HG02571 (cell line): Measurements from ENCODE around the gene OTUD7B.

Experiments
- ATAC-seq: cut with Tn5 transposase; IDR thresholded peaks from one replicate; pipeline ENCODE4 v1.9.1; 2021; ENCODE audit warnings: mild to moderate bottlenecking, moderate library complexity; ENCODE audit not compliant: unreplicated experiment

Gene OTUD7B

DNA sequence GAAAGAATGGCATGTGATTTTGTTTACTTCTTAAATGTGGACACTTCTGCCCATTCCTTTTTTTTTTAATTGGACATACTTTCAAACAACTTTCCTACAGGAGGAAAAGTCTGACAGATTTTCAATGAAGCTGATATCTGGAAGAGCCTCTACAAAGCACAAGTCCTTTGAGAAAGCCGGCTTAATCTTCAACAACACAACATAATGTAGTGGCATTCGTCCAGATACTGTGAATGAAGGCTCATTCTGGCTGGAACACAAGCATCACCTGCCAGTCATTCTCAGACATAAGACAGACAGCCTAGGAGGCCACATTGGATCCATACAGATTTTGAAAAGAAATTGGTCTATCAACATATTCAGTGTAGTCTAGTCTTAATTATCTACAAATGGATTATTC, 4.9 kb downstream of the OTUD7B start:
- ATAC-seq, result no peak

DNA sequence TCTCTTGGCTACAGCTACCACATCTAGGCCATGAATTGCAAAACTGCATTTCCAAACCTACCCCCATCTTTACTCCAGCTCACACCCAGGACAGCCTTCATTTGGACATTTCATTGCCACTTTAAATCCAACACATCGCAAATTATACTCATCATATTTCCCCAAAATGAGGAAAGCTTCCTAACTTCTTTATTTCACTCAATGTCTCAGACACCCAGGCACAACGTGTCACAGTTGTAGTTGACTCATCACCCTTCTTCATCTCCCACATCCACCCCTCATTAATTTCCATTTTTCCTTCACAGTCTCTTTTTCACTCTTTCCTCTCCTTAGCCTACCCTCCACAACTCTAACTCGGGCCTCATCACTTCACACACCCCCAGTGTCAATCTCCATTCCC, 6.7 kb downstream of the OTUD7B start:
- ATAC-seq, result no peak

DNA sequence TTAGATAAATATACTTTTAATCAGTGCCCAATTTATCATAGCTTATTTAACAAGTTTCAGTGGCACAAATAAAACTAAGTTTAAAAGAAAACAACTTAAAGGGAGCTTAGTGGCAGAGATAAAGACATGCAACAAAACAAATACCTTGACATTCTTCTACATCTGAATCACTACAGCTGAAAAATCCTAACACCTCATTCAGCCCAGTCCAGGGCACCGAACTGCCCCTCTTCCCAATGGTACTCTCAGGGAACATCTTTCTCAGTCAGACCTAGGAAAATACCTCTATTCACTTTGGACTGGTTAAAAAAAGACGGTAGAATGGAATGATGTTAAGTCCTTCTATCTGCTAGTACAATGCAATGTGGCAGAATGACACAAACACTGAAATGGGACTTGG, 8.3 kb downstream of the OTUD7B start:
- no peak for ATAC-seq

DNA sequence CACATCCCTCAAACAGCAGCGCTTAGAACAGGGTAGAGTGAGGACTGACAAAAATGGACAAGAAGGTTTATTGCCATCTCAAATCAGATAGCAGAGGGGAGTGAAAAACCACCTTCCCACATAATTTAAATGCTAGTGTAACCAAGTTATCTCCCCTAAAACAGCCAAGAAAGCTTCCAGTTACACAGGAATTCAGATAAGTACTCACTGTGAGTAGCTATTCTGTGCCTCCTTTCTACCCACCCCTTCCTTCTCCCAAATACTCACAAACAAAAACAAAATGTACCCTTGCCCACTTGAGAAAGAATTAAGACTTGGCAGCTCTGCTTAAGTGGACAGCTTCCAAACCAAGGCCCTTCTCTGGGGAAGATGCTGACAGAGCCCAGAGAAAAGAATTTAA, 9.1 kb downstream of the OTUD7B start:
- no peak for ATAC-seq

DNA sequence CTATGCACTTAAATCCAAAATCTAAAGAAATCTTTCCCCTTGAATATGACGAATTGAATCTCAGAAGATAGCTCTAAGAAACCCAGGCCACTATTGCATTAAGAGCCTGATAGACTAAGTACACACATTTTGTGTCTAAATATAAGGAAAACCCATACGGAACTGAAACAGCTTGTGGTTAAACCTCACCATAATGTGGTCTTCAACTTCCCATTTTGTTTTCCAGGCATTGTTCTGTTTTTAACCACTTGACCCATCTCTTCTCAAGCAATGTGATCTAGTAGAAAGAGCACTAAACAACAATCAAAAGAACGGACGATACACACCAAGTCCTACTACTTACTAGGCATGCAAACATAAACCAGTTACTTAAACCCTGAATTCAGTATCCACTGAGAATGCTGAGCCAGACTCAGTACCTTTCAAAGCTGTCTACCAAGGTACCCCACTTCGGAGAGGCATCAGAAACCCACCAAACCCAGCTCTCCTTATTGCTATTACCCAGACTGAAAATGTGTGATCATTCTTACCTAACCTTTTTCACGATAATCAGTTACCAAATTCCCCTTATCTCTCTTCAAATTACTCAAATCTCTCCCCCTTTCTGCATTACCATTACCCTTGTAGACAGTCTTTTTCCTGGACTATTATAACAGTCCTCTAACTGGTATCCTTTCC, 12.8 kb downstream of the OTUD7B start:
- peak; percentile 75 for ATAC-seq

DNA sequence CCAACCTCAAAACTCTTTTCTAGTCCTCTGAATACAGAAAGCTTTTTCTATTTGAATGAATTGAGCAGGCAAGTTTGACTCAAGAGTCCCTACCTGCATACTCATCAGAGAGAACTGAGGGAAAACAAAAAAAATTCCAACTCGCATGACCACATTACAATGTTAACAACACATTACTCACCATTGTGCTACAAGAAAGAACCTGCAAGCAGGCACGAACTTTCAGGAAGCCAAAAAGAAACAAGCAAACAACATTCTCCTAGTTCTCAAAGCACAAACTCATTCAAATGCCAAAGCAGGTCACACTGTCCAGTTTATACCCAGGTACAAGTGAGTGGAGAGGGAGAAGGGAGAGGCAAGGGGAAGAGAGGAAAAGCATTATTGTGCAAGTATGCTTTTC, 14.6 kb downstream of the OTUD7B start:
- no peak for ATAC-seq

DNA sequence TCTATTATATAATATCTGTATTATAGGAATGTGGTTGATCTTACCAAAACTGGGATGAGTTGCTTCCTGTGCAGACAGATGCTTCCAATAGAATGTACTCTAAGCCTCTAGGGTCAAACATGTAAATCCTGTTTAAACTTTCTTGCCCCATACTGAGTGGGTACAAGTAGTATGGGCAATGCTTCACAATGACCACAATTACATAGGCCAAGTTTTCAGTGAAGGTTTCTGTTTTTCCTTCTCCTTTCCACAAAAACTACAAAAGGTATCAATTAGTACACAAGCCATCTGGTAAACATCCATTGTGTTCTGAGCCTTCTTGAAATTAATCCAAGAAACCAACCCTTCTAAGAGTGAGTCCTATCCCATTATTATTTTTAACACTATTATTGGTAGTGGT, 16.8 kb downstream of the OTUD7B start:
- no peak for ATAC-seq

DNA sequence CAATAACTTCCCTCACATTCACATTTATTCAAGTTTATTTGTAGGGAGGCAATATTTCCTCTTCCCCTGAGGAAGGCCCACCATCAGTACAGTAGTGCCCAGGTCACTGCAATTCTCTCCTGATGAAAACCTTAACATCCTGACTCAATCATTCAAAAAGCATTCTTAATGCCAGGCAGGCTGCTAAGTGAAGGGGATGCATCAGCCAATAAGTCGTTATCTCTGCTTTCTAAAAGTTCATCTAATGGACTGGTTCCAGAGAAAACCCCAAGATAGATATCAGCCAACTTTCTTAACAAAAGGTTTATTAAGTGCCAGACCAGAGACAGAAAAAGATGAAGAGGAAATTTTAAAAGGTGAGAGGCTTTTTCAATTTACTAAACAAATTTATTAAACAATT, 17.3 kb downstream of the OTUD7B start:
- ATAC-seq, result no peak

DNA sequence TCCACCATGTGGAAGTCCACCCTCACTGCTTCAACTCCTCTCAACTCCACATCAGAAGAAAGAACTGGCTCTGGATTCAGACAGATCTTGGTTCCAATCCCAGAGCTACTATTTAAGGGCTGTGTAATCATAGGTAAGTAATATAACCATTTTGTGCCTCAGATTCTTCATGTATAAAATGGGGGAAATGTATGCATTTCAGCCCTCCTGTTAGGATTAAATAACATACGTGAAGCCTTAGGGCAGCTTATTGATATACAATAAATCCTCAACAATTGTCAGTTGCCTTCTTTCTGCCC, 23.3 kb downstream of the OTUD7B start:
- ATAC-seq, result no peak

DNA sequence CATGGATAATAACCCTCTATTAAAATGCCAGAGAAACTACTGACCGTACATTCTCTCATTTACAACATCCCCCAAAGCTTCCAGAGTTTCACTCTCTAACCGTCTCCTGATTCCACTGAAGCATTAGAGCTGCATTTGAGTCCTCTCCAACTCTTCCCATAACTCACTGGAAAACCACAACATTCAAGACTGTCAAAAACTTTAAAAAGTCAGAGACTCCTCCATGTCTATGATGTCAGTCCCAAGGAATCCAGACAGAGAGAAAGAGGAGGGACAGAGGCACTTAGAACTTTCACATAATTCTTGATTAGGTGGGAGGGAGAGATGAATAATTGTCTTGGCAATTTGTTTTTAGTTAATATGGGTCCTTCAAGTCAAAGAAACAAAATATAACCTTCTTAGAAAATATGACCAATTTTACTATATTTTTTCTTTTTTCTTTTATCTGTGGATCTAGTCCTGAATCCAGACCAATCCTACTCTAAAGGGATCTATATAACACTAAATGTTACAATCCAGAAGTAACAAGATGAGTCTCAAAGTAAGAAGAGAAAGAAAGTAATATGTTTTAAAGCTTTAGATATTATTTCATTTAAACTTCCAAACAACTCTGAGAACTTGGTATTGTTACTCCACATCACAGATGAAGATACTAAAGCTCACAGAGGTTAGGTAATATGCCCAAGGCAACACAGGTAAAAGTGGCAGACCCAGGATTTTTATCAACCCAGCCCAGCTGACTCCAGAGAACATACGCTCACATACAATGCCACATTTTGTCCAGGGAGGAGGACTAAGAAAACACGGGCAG, 23.8 kb downstream of the OTUD7B start:
- no peak for ATAC-seq

DNA sequence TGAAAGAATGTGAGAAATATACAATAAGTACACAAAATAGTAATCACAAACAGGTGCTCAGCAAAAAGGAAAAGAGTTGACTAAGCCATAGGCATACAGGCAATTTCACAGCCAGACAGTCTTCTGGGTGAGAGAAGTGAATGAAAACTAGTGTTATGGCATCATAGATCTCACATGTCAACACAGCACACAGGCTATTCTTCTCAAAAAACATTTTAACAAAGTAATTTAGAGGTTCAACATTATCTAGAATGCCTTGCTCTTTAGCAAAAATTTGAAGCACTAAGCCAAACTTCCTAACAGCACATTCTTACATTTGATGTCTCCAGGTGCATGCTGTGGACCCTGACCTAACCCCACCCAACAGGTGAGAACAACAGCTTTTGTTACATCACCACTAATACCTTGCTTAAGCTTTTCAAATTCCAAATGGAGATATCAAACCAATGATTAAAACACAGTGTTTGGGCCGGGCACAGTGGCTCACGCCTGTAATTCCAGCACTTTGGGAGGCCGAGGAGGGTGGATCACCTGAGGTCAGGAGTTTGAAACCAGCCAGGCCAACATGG, 30.5 kb downstream of the OTUD7B start:
- no peak for ATAC-seq

DNA sequence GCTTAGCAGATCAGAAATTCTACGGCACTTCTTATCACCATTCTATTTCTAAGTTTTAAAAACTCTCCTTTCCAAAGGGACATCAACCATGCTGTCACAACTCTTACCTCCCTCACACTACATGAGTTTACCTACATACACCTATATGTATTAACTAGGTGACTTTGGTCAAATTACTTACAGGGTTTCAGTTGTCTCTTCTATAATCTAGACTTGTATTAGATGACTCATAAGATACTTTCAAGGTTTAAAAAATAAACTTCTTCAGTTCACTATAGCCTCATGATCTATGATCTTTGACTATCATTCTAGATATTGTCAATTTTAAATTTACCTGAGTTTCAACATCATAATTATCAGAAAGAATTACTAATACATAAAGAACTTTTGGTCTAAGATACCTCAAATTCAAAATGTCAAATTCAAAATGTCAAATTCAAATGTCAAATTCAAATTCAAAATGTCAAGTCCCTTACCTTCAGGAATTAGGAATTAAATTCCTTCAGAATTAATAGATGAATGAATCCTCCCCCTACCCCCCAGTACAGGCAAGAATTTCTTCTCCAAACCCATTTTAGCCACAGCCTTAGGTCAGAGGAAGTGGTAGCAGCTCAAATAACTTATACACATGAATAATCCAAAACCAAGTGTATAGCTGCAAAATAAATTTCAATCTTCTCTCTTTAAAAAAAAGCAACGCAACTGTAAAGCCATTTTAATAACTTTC, 31.1 kb downstream of the OTUD7B start:
- no peak for ATAC-seq

DNA sequence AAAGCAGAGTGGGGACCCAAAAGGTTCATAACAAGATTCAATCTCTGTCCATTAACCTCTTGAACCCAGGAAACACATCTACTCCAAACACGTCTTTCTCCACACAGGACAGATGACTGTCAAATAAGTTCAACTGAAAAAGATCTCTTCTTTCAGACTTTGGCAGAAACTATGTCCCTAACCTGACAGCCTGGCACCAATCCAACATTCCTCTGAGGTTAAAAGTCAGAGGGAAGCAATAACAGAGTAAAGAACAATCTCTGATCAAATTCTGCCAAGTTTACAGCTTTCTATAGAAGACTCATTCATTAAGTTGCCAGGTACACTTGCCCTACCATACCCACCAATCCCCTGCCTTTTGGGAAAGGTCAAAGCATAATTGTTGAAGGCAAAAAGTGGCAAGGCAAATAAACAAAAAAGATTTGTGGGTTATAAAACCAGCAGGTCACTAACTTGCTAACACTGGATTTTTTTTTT, 31.9 kb downstream of the OTUD7B start:
- ATAC-seq, result no peak

DNA sequence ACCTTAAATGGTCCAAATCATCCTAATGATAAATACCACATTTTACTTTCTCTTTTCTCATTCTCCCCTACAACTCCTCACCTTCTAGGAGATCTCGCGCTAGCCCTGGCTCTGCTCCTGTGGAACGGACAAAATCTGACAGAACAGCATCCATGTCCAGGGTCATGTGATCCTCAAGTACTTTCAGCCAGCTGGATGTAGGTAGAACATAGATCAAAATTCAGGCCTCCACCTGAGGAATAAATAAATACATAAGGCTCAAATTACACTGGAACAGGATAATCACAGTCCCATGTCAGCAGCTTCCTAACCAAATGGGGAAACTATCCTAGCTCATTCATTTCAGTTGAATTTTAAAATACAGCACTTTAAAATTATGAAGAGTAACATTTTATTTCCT, 33.2 kb downstream of the OTUD7B start:
- no peak for ATAC-seq

DNA sequence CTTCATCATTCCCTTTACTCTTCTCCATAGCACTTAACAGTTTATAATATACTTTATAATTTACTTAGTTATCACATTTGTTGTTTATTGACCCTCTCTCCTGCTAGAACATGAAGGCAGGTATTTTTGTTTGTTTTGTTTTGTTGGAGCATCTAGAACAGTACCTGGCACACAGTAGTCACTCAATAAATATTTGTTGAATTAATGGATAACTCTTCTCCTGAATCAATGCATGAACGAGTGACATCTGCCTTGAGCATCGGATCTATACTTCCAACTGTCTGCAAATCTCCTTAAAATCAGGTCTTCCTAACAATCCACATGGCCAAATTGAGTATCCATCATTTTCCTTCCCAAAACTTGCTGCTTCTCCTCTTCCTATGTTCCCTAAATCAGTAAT, 38.0 kb downstream of the OTUD7B start:
- ATAC-seq, result no peak

DNA sequence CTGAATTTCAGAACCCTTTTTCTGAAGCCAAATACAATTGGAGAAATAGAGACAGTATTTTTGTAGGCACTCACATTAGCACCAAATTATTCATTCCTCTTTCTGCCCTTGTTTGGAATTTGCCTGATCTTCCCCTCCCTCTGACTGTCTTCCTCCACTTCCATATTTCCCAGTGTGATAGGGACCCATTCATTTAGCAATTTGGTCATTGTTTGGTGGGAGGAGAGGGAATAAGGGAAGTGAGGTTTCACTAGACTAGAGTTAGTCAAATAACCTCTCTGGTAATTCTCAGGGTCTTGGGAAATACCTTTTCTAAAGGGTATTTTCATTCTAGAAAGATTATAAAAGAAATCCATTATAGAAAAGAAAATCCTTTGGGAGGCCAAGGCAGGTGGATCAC, 42.9 kb downstream of the OTUD7B start:
- ATAC-seq, result no peak

DNA sequence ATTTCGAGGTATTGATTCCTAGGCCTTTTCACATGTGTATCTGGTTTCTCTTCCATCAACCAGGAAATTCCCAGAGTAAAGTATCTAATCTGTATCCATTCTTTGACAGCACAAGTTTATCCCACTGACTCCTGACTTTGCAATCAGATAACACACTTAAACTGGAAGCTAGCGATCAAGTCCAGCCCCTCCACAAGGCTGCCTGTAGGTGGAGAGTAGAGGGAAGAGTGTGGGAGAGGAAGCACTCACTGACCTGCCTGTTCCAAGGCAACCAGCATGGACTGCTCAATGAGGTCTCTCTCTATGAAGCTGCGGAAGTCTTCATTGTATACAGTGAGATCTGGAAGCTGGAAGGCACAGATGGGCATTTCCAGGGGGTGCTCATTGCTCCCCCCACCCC, 43.5 kb downstream of the OTUD7B start:
- ATAC-seq, result no peak

DNA sequence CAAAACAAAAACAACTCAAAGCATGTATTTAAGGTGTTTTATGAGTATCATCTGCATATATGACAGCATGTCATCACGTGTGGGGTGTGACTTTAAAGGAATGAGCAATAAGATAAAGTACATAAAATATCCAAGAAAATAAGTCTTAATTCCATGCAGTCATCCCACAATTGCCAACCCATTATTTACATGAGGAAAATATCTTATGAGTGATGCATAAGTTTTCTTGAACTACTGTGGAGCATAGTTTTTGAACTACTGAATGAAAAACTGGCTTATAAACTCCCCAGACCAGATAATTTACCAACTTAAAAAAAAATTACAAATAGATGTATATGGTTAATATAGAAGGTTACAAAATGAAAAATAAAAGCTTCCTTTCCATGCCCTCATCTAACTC, 44.1 kb downstream of the OTUD7B start:
- no peak for ATAC-seq

DNA sequence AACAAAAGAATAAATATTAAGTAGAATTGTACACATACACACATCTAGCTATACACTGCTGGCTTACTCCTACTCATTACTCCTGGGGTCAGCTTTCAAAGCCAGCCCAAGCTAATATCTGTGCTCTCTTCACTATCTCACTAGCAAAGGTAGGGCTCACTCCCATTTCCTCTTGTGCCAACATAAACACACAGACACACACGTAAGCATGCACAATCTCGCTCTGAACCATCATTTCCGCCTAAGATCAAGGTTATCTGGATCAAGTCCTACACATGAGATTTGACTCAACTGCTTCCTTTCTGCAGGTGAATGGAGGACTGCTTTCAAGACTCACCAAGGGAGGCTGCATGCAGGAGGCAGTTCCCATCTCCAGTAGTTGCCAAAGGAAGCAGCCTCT, 45.1 kb downstream of the OTUD7B start:
- ATAC-seq, result no peak

DNA sequence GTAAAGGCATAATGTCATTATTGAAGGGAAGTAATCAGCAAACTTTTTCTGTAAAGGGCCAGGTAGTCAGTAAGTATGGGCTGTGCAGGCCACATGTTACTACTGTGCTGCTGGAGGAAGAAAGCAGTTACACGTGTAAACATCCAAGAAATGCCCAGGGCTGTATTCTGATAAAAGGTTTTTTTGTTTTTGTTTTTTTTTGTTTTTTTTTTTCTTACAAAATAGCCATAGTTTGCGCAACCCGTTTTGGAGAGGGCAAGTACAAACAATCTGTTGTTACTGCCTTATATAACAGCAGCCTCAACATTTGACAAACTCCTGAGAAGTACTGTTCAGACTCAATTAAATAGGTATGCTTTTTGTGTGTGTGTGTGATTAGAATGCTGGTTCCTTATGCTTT, 47.2 kb downstream of the OTUD7B start:
- ATAC-seq, result no peak

DNA sequence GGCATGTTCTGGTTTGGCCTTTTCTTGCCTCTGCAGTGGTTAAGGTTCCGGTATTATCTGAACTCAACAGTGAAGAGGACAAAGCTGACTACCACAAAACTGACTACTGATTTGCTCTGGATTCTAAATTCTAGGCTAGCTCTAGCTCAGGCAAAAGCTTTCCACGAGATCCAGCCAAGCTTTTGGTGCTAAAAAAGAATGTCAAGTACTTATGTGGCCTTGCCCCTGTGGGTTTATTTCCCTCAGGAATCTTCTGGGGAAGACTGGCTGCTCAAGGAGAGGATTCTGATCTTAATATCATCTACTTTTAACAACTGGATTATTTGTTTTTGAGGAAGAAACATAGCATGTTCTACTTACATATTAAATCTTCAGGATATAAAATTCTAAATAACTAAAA, 47.8 kb downstream of the OTUD7B start:
- no peak for ATAC-seq
